Caco-2 (cell line): ENCODE data around the gene TATDN2. TPM values are rescaled to one million over a fixed set of nuclear protein-coding genes. Genes with fewer than 3 reads are reported as not detected.

Experiments used
- BruUV-seq: library from RNA; stranded (reverse); fragments of 400-500 nt; replicated peaks from 2 replicates; lab custom pipeline; 2021; lab: Mats Ljungman, UMichigan
- CTCF ChIA-PET: fragments of 300-600 bp; sonication (Branson Sonifier 250); formaldehyde crosslinking; loops from one replicate; lab custom pipeline; 2022; ENCODE audit warnings: antibody characterized with exemption; lab: Charles Lee
- POLR2A ChIA-PET: fragments of 300-600 bp; sonication (Branson Sonifier 250); formaldehyde crosslinking; loops from one replicate; lab custom pipeline; 2022; ENCODE audit warnings: antibody characterized with exemption; lab: Charles Lee
- DNase-seq, 2 experiments: peaks; one replicate each; pipeline versions ENCODE4 v3.0.0 to v3.0.0-alpha.2; 2020 to 2022
- H3K27me3 ChIP-seq: replicated peaks from 2 replicates; pipeline ENCODE4 v1.6.0; 2011; ENCODE audit warnings: low read length; ENCODE audit not compliant: control insufficient read depth, insufficient read depth
- H3K36me3 ChIP-seq: 2 replicates; pipeline ENCODE4 v1.5.1; 2011; ENCODE audit warnings: low read length; ENCODE audit not compliant: control insufficient read depth, insufficient read depth
- H3K4me1 ChIP-seq: fragments of 250-450 bp; sonication (Bioruptor Pico); 2 replicates; pipeline ENCODE4 v1.5.1; 2020; ENCODE audit warnings: mild to moderate bottlenecking
- H3K4me3 ChIP-seq: 2 replicates; pipeline ENCODE4 v1.5.1; 2011; ENCODE audit warnings: low read depth, mild to moderate bottlenecking, control low read depth, low read length
- H3K9me3 ChIP-seq: fragments of 250-450 bp; sonication (Bioruptor Pico); 2 replicates; pipeline ENCODE4 v1.5.1; 2020; ENCODE audit warnings: mild to moderate bottlenecking, moderate library complexity
- H3K27ac Mint-ChIP-seq: one replicate; pipeline ENCODE4 v1.8.0; 2022; ENCODE audit warnings: mixed read lengths; ENCODE audit not compliant: unreplicated experiment
- H3K27me3 Mint-ChIP-seq: one replicate; pipeline ENCODE4 v1.8.0; 2022; ENCODE audit warnings: mixed read lengths; ENCODE audit not compliant: insufficient read depth, unreplicated experiment
- H3K36me3 Mint-ChIP-seq: one replicate; pipeline ENCODE4 v1.8.0; 2022; ENCODE audit warnings: mild to moderate bottlenecking, mixed read lengths; ENCODE audit not compliant: insufficient read depth, unreplicated experiment
- H3K4me1 Mint-ChIP-seq: one replicate; pipeline ENCODE4 v1.8.0; 2022; ENCODE audit warnings: low read depth, mixed read lengths; ENCODE audit not compliant: unreplicated experiment
- H3K4me3 Mint-ChIP-seq: one replicate; pipeline ENCODE4 v1.8.0; 2022; ENCODE audit warnings: mild to moderate bottlenecking, moderate library complexity, mixed read lengths; ENCODE audit not compliant: unreplicated experiment
- H3K9me3 Mint-ChIP-seq: one replicate; pipeline ENCODE4 v1.8.0; 2022; ENCODE audit warnings: mixed read lengths; ENCODE audit not compliant: unreplicated experiment
- CTCF ChIP-seq, 2 experiments: fragments of 200-600 bp in 1 of 2; IDR thresholded peaks; 1 replicate in 1 of 2; 2 replicates in 1 of 2; pipeline versions ENCODE4 v1.5.1 to v1.8.0; 2011 to 2022; ENCODE audit warnings: antibody characterized with exemption in 1 of 2, control low read depth in 1 of 2, inconsistent platforms in 1 of 2, low read depth in 1 of 2, low read length in 1 of 2, mild to moderate bottlenecking in 1 of 2, moderate library complexity in 1 of 2; ENCODE audit not compliant: insufficient read depth in 1 of 2, severe bottlenecking in 1 of 2, unreplicated experiment in 1 of 2
- intact Hi-C: fragments of 100-400 bp; cut with micrococcal nuclease; formaldehyde crosslinking; loops from one replicate; pipeline ENCODE4 v1.10.0; 2022; ENCODE audit not compliant: unreplicated experiment
- total RNA-seq: library from RNA; stranded (reverse); gene quantifications from 2 replicates; pipeline ENCODE4 v1.2.3, GENCODE V29; 2022

TATDN2 gene
- total RNA-seq, 1 experiment from 2014 or later: 32.1 TPM

- DNase-seq: no peak
- Histone ChIP-seq H3K4me1 (peaks cover 24% of the 10 kb centered on the region), H3K4me3 (no peak overlapping the region), H3K9me3 (no peaks in the 10 kb centered on the region), H3K36me3 (peaks cover under 1% of the 10 kb centered on the region; the same call in 1 of the 2 replicates), H3K27me3 (no peaks in the 10 kb centered on the region)
- no peak for TF ChIP-seq CTCF (IDR thresholded peaks at IDR 0.05; ENCODE audit: insufficient read depth in 1 of 2, low read depth in 1 of 2, low read length in 1 of 2, severe bottlenecking in 1 of 2, unreplicated experiment in 1 of 2)
- no peaks in the 10 kb centered on the region for H3K9me3 Mint-ChIP-seq
- H3K4me3 Mint-ChIP-seq: no peak overlapping the region
- ChIA-PET POLR2A (no interaction called here), CTCF (no interaction called here)
- no peak overlapping the region for H3K27ac Mint-ChIP-seq
- intact Hi-C loops: loop anchor here (10.0 kb wide), 1 partner anchor 124 kb away; the partner anchor contains the start of gene IRAK2
- no peaks in the 10 kb centered on the region for H3K27me3 Mint-ChIP-seq
- peaks cover 26% of the 10 kb centered on the region for H3K36me3 Mint-ChIP-seq
- peaks cover 17% of the 10 kb centered on the region for H3K4me1 Mint-ChIP-seq
- no TSS peak for BruUV-seq
Measured at GRCh38 chr3:10288575-10288960, 40.3 kb downstream of the TATDN2 start.

- Mint-ChIP-seq H3K27me3 (no peaks in the 10 kb centered on the region), H3K36me3 (peaks cover 25% of the 10 kb centered on the region), H3K4me1 (peaks cover 17% of the 10 kb centered on the region), H3K27ac (no peak overlapping the region), H3K4me3 (no peak overlapping the region), H3K9me3 (no peaks in the 10 kb centered on the region)
- Histone ChIP-seq H3K27me3 (no peaks in the 10 kb centered on the region), H3K9me3 (no peaks in the 10 kb centered on the region), H3K4me1 (peaks cover 26% of the 10 kb centered on the region), H3K4me3 (no peak overlapping the region), H3K36me3 (no peaks in the 10 kb centered on the region; the same call in 1 of the 2 replicates)
- TF ChIP-seq CTCF (IDR thresholded peaks at IDR 0.05; ENCODE audit: insufficient read depth in 1 of 2, low read depth in 1 of 2, low read length in 1 of 2, severe bottlenecking in 1 of 2, unreplicated experiment in 1 of 2): no peak
- BruUV-seq: no TSS peak
- intact Hi-C loops: loop anchor here (10.0 kb wide), 1 partner anchor 124 kb away; the partner anchor contains the start of gene IRAK2
- POLR2A ChIA-PET: no interaction called here
- DNase-seq: no peak
- CTCF ChIA-PET: no interaction called here
Measured at GRCh38 chr3:10289077-10289476, 40.8 kb downstream of the TATDN2 start.

GRCh38 chr3:10289787-10290355, 41.6 kb downstream of the TATDN2 start:
- no peak overlapping the region for H3K4me3 ChIP-seq
- H3K27me3 ChIP-seq: no peaks in the 10 kb centered on the region
- Mint-ChIP-seq H3K4me3 (no peak overlapping the region), H3K9me3 (no peaks in the 10 kb centered on the region), H3K27me3 (no peaks in the 10 kb centered on the region), H3K27ac (peak overlapping the region; percentile 90), H3K36me3 (peaks cover 28% of the 10 kb centered on the region), H3K4me1 (peaks cover 17% of the 10 kb centered on the region)
- BruUV-seq: no TSS peak
- ChIA-PET POLR2A (interaction anchor here (0.5 kb wide), 1 partner anchor 308 kb away, joined by 3 read pairs; no protein-coding TSS in a partner anchor), CTCF (no interaction called here)
- no peaks in the 10 kb centered on the region for H3K9me3 ChIP-seq
- H3K36me3 ChIP-seq: no peaks in the 10 kb centered on the region; the same call in 1 of the 2 replicates
- intact Hi-C loops: loop anchor here (5.0 to 10.0 kb wide), 2 partner anchors 43 to 125 kb away; partner anchors contain the start of genes IRAK2 and TATDN2
- TF ChIP-seq CTCF (IDR thresholded peaks at IDR 0.05; ENCODE audit: insufficient read depth in 1 of 2, low read depth in 1 of 2, low read length in 1 of 2, severe bottlenecking in 1 of 2, unreplicated experiment in 1 of 2): no peak
- H3K4me1 ChIP-seq: peaks cover 26% of the 10 kb centered on the region
- DNase-seq: no peak
